CD4-positive, alpha-beta T cell treated with Interleukin-17A for 4 hours (primary cell): Measurements from ENCODE around the gene FOXO6.

Experiments
- DNase-seq: peaks from one replicate; pipeline ENCODE4 v3.0.0-alpha.2; 2020; ENCODE audit warnings: mixed read lengths

The FOXO6 gene

GRCh38 chr1:41368366-41368765 is 7.1 kb downstream of the FOXO6 start:
- DNase-seq = no peak

DNA sequence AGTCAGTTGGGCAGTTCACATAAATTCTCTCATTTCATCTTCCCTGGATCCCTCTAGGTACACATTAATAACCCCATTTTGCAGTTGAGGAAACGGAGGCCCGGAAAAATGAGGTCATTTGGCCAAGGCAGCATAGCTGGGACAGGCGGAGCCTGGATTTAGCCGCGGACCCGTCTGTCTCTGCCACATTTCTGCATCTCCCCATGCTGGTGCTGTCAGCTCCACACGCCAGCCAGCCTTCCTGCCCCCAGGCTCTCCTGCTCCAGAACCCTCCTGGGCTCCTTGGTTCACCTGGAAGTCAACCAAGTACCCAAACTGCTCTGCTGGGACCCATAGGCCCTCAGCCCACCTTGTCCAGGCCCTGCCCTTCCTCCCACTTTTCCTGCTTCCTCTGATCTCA is 7.6 kb downstream of the FOXO6 start:
- DNase-seq = no peak

GRCh38 chr1:41369531-41369930 is 8.3 kb downstream of the FOXO6 start:
- no peak for DNase-seq

GRCh38 chr1:41370225-41370624 is 9.0 kb downstream of the FOXO6 start:
- no peak for DNase-seq

DNA sequence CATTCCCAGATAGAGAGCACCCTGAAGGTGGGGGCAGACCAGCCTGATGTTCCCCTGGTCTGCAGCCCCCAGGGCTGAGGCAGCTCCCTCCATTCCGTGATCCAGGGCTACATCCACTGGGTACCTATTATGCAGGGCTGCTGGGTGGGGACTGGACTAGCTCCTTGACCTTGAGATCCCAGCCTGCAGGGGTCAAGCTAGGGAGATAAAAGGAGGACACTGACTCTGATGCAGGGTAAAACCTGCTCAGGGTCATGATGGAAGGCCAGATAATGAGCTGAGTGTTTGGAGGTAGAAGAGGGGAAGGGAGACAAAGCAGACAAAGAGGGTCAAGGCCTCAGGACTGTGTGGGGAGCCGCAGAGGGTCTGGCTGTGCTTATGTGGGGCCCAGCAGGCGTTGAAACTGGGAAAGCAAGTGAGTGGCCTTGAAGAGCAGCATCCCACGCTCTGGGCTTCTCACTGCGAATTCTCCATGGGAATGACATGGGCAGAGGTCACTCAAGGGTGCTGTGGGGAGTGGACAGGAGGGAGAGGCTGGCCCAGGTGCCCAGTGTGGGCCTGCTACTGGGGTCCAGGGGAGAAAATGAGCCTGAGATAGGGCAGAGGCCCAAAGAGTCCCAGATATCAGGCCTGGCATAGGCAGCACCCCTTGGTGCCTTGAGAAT is 9.7 kb downstream of the FOXO6 start:
- no peak for DNase-seq

GRCh38 chr1:41371630-41372599 is 10.7 kb downstream of the FOXO6 start:
- no peak for DNase-seq

DNA sequence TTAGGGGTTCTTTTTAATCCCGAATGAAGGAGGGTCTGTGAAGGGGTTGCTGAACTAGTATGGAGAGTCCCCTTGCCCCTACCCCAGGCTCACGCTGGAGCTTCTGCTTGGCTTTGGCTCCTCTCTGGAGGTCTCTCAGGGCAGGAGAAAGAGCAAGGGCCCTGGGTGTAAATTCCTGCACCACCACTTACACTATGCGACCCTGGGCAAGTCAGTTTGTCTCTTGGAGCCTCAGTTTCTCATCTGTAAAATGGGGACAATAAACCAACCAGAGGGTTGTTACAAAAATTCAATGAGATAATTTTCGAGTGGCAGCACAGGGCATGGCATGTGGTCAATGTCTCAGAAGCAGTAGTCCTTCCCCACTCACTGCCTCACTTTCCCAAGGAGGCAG is 11.4 kb downstream of the FOXO6 start:
- DNase-seq = no peak

DNA sequence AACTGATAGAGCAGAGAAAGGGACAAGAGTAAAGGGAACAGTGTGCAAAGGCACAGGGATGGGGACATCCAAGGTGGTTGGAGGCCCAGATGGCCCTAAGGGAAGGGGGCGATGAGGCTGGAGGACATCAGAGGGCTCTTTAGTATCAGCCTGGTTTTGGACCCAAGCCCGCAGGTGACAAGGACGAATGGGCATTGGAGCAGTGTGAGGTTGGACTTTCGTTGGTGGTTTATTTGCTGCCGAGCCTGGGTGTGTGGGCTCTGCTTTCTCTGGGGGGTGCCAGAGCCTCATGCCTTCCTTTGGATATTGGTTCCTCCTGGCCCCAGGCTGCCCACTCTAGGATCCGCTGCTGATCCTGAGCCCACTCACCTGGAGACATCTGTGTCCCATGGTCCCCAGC is 12.1 kb downstream of the FOXO6 start:
- DNase-seq = no peak

DNA sequence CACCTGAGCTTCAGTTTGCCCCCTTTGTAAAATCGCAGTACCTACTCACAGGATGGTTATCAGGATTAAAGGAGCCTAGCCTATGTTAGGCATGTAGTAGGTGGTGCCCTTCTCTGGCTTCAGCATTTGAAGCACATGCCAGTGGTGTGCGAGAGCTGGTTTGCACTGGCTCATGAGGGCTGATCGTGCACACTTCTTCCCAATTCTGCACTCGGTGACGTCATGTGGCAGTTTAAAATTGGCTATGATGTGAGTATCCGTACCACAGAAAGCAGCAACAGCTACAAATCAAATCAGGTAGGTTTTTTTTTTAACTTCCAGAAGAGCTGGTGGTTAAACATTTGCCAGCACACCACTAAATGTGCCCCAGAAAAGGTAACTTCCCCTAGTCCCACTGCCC is 13.5 kb downstream of the FOXO6 start:
- DNase-seq = no peak

DNA sequence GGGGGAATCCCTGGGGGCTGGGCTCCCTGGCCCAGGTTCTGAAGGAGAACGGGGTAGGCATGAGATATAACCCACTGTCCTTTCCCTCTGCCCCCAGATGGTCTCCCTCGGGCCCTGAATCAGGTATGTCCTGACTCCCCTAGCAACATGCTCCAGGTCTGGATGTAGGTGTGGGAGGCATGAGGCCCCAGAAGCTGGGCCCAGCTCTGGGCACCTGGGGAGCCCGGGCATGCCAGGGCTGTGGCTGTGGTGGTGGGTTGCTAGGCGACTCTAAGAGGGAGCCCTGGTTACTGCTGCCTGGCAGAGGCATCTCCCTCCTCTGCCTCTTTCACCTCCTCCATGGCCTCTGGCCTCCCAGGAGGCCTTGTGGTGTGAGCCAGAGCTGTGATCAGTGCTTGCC is 16.2 kb downstream of the FOXO6 start:
- DNase-seq = no peak

DNA sequence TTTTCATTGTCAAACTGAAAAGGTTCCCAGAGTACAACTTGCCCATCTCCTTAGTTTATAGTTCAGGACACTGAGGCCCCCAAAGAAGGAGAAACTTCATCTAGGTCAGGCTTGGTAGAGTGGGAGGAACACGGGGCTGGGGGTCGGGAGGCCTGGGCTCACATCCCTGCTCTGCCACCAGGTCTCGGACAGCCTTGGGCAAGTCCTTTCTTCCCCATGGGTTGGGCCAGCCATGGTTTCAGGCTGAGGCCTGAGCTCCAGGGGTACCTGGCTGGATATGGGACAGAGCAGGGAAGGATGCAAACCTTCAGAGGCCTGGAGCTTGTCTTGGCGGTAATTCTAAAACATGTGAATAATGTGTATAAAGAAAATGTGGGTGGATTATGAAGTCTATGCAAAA is 17.0 kb downstream of the FOXO6 start:
- no peak for DNase-seq

DNA sequence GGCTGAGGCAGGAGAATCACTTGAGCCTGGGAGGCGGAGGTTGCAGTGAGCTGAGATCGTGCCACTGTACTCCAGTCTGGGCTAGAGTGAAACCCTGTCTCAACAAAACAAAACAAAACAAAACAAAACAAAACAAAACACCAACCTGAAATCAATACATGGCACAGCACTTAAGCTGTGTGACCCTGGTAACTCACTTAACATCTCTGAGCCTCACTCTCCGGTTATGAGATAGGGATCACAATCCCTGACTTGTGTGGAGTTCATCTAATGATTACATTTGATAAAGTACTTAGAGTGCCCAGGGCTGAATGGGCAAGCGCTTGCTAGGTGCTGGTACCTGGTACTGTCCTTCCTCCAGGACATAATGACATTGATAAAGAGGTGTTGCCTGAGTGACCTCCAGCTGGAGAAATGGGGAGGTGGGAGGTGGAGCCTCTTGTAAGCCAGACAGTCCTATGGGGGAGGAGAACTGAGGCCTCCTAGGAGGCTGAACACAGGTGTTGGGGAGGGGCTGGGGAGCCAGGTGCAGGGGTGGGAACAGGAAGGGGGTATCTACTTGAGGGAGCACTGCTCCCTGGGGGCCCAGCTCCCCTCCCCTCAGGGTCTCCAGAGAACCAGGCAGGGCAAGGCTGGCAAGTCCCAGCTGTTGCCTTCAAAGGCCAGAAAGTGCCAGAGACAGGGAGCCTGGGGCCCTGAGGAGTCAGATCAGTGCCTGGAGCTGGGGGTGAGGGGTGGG is 17.9 kb downstream of the FOXO6 start:
- no peak for DNase-seq

- DNase-seq = no peak
These were observed 18.5 kb downstream of the FOXO6 start for GRCh38 chr1:41379738-41380130.

DNA sequence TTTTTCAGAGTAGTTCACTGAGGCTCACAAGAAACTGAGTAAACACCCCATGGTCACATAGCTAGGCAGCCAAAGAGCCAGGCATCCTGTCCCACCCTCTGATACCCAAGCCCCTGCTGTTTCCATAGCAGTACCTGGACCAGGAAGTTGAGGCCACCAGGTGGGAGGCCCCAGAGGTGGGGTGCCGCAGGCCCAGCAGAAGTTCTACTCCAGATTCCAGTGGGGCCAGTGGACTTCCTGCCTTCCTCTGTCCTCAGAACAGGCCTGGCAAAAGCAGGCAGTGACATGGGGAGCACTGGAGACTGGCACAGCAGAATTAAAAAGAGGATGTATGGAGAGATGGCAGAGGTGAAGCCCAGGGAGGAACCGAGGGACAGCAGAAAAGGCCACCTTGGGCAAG is 19.0 kb downstream of the FOXO6 start:
- no peak for DNase-seq

- DNase-seq = no peak
These were observed 19.9 kb downstream of the FOXO6 start for GRCh38 chr1:41380979-41381691.

GRCh38 chr1:41381692-41382479 is 20.7 kb downstream of the FOXO6 start:
- DNase-seq = peak; percentile 50

GRCh38 chr1:41382480-41383090 is 21.4 kb downstream of the FOXO6 start:
- DNase-seq = no peak

DNA sequence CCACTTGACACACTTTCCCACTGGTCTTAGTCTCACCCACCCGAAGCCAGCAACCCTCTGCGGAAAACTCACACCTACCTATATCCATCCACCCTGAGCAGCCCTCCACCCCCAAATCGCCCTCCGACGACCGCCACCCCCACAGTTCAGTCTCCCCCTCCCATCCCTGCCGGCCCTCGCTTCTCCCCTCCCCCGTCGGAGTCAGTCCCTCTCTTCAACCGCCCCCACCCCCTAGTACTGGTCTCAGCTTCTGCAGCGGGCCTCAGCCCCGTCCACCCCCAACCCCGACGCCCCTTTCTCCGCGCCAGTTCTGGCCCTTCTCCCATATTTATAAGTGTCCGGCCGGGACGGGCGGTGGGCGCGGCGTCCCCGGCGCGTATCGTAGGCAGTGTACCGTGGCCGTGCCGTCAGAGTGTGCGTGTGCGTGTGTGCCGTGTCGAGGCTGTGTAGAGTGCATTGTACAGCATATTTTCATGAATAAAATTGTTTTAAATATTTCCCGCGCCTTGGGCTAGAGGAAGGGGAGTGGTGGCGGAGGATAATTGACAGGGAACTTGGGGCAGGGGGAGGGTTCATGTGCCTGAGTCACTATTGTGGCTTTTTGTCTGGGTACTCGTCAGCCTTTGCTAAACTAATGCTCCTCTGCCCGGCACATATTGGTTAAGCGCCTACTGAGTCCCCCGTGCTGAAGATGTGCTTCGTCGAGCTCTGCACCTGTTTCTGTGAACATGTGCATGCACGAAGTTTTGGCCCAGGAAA is 22.0 kb downstream of the FOXO6 start:
- peak; percentile 46 for DNase-seq

DNA sequence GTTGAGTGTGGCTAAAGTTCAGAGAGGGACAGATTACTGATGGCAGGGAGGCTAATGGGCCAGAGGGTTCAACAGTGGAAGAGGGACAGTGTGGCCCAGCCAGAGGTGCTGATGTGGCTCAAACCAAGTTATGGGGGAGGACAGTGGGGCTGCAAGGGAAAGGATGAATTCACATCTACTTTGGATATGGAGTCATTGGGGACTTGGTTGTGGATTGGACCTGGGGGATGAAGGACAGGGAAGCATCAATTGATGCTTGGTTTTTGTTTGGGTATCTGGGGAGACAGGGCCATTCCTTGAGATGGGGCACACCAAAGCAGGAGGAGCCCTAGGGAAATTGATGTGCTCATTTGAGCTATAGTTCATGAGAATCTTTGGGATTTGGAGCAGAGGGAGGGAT is 23.3 kb downstream of the FOXO6 start:
- DNase-seq = no peak

GRCh38 chr1:41385398-41386195 is 24.4 kb downstream of the FOXO6 start:
- no peak for DNase-seq
